Activated naive CD4-positive, alpha-beta T cell treated with anti-CD3 and anti-CD28 coated beads, Interleukin-2, amount 10 ng/mL, durations not matched to agents 7 days and 5 days (primary cell): ENCODE measurements around the gene CIRBP.
A peak's percentile ranks its signal among the peaks of the same experiment; 100 is the strongest.
"Not testable (repeated sequence)": the region's sequence is repeated elsewhere in the genome, so short reads cannot be mapped to it uniquely, and the experiment has no call there.

Source experiments
- CTCF ChIA-PET: fragments of 350-600 bp; sonication (Branson Sonifier 250); formaldehyde crosslinking; loops from one replicate; lab custom pipeline; 2021; ENCODE audit warnings: antibody characterized with exemption; lab: Charles Lee
- DNase-seq: peaks from one replicate; pipeline ENCODE4 v3.0.0-alpha.2; 2020
- H3K27ac Mint-ChIP-seq: one replicate; pipeline ENCODE4 v1.8.0; 2021; ENCODE audit warnings: mild to moderate bottlenecking, moderate library complexity, mixed read lengths
- H3K27me3 Mint-ChIP-seq: one replicate; pipeline ENCODE4 v1.8.0; 2021; ENCODE audit warnings: mild to moderate bottlenecking, mixed read lengths
- H3K36me3 Mint-ChIP-seq: one replicate; pipeline ENCODE4 v1.8.0; 2021; ENCODE audit warnings: mixed read lengths
- H3K4me1 Mint-ChIP-seq: one replicate; pipeline ENCODE4 v1.8.0; 2021; ENCODE audit warnings: mixed read lengths
- H3K4me3 Mint-ChIP-seq: one replicate; pipeline ENCODE4 v1.8.0; 2021; ENCODE audit warnings: mild to moderate bottlenecking, moderate library complexity, mixed read lengths
- H3K9me3 Mint-ChIP-seq: one replicate; pipeline ENCODE4 v1.8.0; 2021; ENCODE audit warnings: mixed read lengths

The CIRBP gene

GRCh38 chr19:1292419-1293151 is 23.5 kb downstream of the CIRBP start:
- Mint-ChIP-seq H3K27me3 (peaks cover 80% of the 10 kb centered on the region), H3K4me3 (no peak overlapping the region), H3K4me1 (peaks cover 4% of the 10 kb centered on the region), H3K36me3 (no peaks in the 10 kb centered on the region), H3K9me3 (no peaks in the 10 kb centered on the region), H3K27ac (no peak overlapping the region)
- CTCF ChIA-PET = no interaction called here
- no peak for DNase-seq

- Mint-ChIP-seq H3K4me3 (no peak overlapping the region), H3K4me1 (peaks cover 4% of the 10 kb centered on the region), H3K27ac (no peak overlapping the region), H3K36me3 (no peaks in the 10 kb centered on the region), H3K9me3 (no peaks in the 10 kb centered on the region), H3K27me3 (peaks cover 73% of the 10 kb centered on the region)
- DNase-seq = no peak
- CTCF ChIA-PET = no interaction called here
Measured at GRCh38 chr19:1293782-1294604, 24.9 kb downstream of the CIRBP start.

GRCh38 chr19:1294688-1295087 is 25.6 kb downstream of the CIRBP start:
- no peaks in the 10 kb centered on the region for H3K36me3 Mint-ChIP-seq
- DNase-seq = no peak
- H3K4me1 Mint-ChIP-seq = peaks cover 4% of the 10 kb centered on the region
- H3K4me3 Mint-ChIP-seq = no peak overlapping the region
- CTCF ChIA-PET = no interaction called here
- no peaks in the 10 kb centered on the region for H3K9me3 Mint-ChIP-seq
- no peak overlapping the region for H3K27ac Mint-ChIP-seq
- peaks cover 66% of the 10 kb centered on the region for H3K27me3 Mint-ChIP-seq

- CTCF ChIA-PET = no interaction called here
- H3K9me3 Mint-ChIP-seq = no peaks in the 10 kb centered on the region
- H3K27ac Mint-ChIP-seq = no peak overlapping the region
Measured at GRCh38 chr19:1295169-1296012, 26.3 kb downstream of the CIRBP start.

GRCh38 chr19:1296078-1296477 is 26.9 kb downstream of the CIRBP start:
- no peaks in the 10 kb centered on the region for H3K9me3 Mint-ChIP-seq
- H3K27me3 Mint-ChIP-seq = peaks cover 58% of the 10 kb centered on the region
- CTCF ChIA-PET = no interaction called here
- no peak for DNase-seq
- H3K27ac Mint-ChIP-seq = no peak overlapping the region
- H3K36me3 Mint-ChIP-seq = no peaks in the 10 kb centered on the region
- H3K4me3 Mint-ChIP-seq = no peak overlapping the region
- H3K4me1 Mint-ChIP-seq = peaks cover 4% of the 10 kb centered on the region

More at GRCh38 chr19:1295169-1296012, 26.3 kb downstream of the CIRBP start:
- Mint-ChIP-seq H3K36me3 (no peaks in the 10 kb centered on the region), H3K4me3 (no peak overlapping the region), H3K27me3 (peaks cover 59% of the 10 kb centered on the region), H3K4me1 (peaks cover 4% of the 10 kb centered on the region)
- peak; percentile 66 for DNase-seq

GRCh38 chr19:1296575-1297271 is 27.6 kb downstream of the CIRBP start:
- CTCF ChIA-PET = no interaction called here
- no peak for DNase-seq
- H3K27me3 Mint-ChIP-seq = peaks cover 58% of the 10 kb centered on the region
- no peak overlapping the region for H3K27ac Mint-ChIP-seq
- H3K9me3 Mint-ChIP-seq = no peaks in the 10 kb centered on the region
- H3K4me3 Mint-ChIP-seq = no peak overlapping the region
- H3K4me1 Mint-ChIP-seq = peaks cover 4% of the 10 kb centered on the region
- no peaks in the 10 kb centered on the region for H3K36me3 Mint-ChIP-seq

GRCh38 chr19:1298235-1298634 is 29.1 kb downstream of the CIRBP start:
- no peaks in the 10 kb centered on the region for H3K9me3 Mint-ChIP-seq
- H3K4me3 Mint-ChIP-seq = no peak overlapping the region
- CTCF ChIA-PET = no interaction called here
- H3K4me1 Mint-ChIP-seq = peaks cover 4% of the 10 kb centered on the region
- H3K36me3 Mint-ChIP-seq = no peaks in the 10 kb centered on the region
- DNase-seq = no peak
- peaks cover 48% of the 10 kb centered on the region for H3K27me3 Mint-ChIP-seq
- H3K27ac Mint-ChIP-seq = no peak overlapping the region

GRCh38 chr19:1299801-1300200 is 30.7 kb downstream of the CIRBP start:
- no peaks in the 10 kb centered on the region for H3K9me3 Mint-ChIP-seq
- H3K27me3 Mint-ChIP-seq = peaks cover 33% of the 10 kb centered on the region
- no peak for DNase-seq
- no peak overlapping the region for H3K27ac Mint-ChIP-seq
- CTCF ChIA-PET = no interaction called here
- peaks cover under 1% of the 10 kb centered on the region for H3K4me1 Mint-ChIP-seq
- H3K4me3 Mint-ChIP-seq = no peak overlapping the region
- no peaks in the 10 kb centered on the region for H3K36me3 Mint-ChIP-seq

- no peak overlapping the region for H3K4me3 Mint-ChIP-seq
- CTCF ChIA-PET = no interaction called here
- no peaks in the 10 kb centered on the region for H3K4me1 Mint-ChIP-seq
- H3K27me3 Mint-ChIP-seq = peaks cover 24% of the 10 kb centered on the region
- H3K27ac Mint-ChIP-seq = no peak overlapping the region
- no peak for DNase-seq
- no peaks in the 10 kb centered on the region for H3K9me3 Mint-ChIP-seq
- no peaks in the 10 kb centered on the region for H3K36me3 Mint-ChIP-seq
Measured at GRCh38 chr19:1300744-1301490, 31.8 kb downstream of the CIRBP start.

GRCh38 chr19:1302533-1303239 is 33.6 kb downstream of the CIRBP start:
- H3K36me3 Mint-ChIP-seq = no peaks in the 10 kb centered on the region
- H3K27me3 Mint-ChIP-seq = peaks cover 10% of the 10 kb centered on the region
- H3K4me1 Mint-ChIP-seq = no peaks in the 10 kb centered on the region
- no peak overlapping the region for H3K27ac Mint-ChIP-seq
- no peak overlapping the region for H3K4me3 Mint-ChIP-seq
- no peak for DNase-seq
- no peaks in the 10 kb centered on the region for H3K9me3 Mint-ChIP-seq
- CTCF ChIA-PET = no interaction called here

- Mint-ChIP-seq H3K27ac (no peak overlapping the region), H3K27me3 (peaks cover 4% of the 10 kb centered on the region), H3K4me1 (no peaks in the 10 kb centered on the region), H3K4me3 (no peak overlapping the region), H3K9me3 (no peaks in the 10 kb centered on the region), H3K36me3 (no peaks in the 10 kb centered on the region)
- CTCF ChIA-PET = no interaction called here
- no peak for DNase-seq
Measured at GRCh38 chr19:1304197-1304924, 35.2 kb downstream of the CIRBP start.

GRCh38 chr19:1305354-1305753 is 36.2 kb downstream of the CIRBP start:
- H3K27ac Mint-ChIP-seq, H3K9me3 Mint-ChIP-seq, H3K4me1 Mint-ChIP-seq, H3K27me3 Mint-ChIP-seq, H3K36me3 Mint-ChIP-seq, DNase-seq, CTCF ChIA-PET, H3K4me3 Mint-ChIP-seq: not testable (repeated sequence)
